Islet of Langerhans (tissue), 1 donor: Measurements from ENCODE around the gene ACTL10.
"Not testable (repeated sequence)": the region's sequence is repeated elsewhere in the genome, so short reads cannot be mapped to it uniquely, and the experiment has no call there.

Source experiments
- FAIRE-seq: peaks from one replicate; lab custom pipeline; 2011; peaks lifted over from hg19 to GRCh38; lab: Jason Lieb, UNC

Gene ACTL10

GRCh38 chr20:33666293-33667244 lies at the start of gene ACTL10:
Gene ACTL10, plus strand, starts transcription at chr20:33666943. Its CDS starts 555 bp downstream, at chr20:33667498.
- peak; percentile 78 for FAIRE-seq

GRCh38 chr20:33621717-33622400 lies 44.9 kb upstream of the ACTL10 start:
- no peak for FAIRE-seq

- no peak for FAIRE-seq
Measured at GRCh38 chr20:33622705-33623365, 43.9 kb upstream of the ACTL10 start.

- FAIRE-seq: no peak
Measured at GRCh38 chr20:33624399-33624798, 42.3 kb upstream of the ACTL10 start.

GRCh38 chr20:33626190-33626589 lies 40.6 kb upstream of the ACTL10 start:
- FAIRE-seq: no peak

GRCh38 chr20:33627577-33628216 lies 39.0 kb upstream of the ACTL10 start:
- FAIRE-seq: no peak

- FAIRE-seq: no peak
Measured at GRCh38 chr20:33629533-33629932, 37.2 kb upstream of the ACTL10 start.

GRCh38 chr20:33629979-33630378 lies 36.8 kb upstream of the ACTL10 start:
- FAIRE-seq: no peak

- no peak for FAIRE-seq
Measured at GRCh38 chr20:33630507-33630906, 36.2 kb upstream of the ACTL10 start.

GRCh38 chr20:33631910-33632309 lies 34.8 kb upstream of the ACTL10 start:
- not testable (repeated sequence) for FAIRE-seq

GRCh38 chr20:33635341-33635740 lies 31.4 kb upstream of the ACTL10 start:
- FAIRE-seq: no peak

- FAIRE-seq: no peak
Measured at GRCh38 chr20:33636776-33637175, 30.0 kb upstream of the ACTL10 start.

- FAIRE-seq: no peak
Measured at GRCh38 chr20:33640287-33640686, 26.5 kb upstream of the ACTL10 start.

GRCh38 chr20:33644313-33645071 lies 22.3 kb upstream of the ACTL10 start:
- no peak for FAIRE-seq

GRCh38 chr20:33645072-33645358 lies 21.7 kb upstream of the ACTL10 start:
- no peak for FAIRE-seq

- FAIRE-seq: no peak
Measured at GRCh38 chr20:33645396-33645795, 21.3 kb upstream of the ACTL10 start.

- no peak for FAIRE-seq
Measured at GRCh38 chr20:33646191-33646590, 20.6 kb upstream of the ACTL10 start.

GRCh38 chr20:33646959-33647602 lies 19.7 kb upstream of the ACTL10 start:
- FAIRE-seq: not testable (repeated sequence)

- FAIRE-seq: no peak
Measured at GRCh38 chr20:33647603-33648395, 18.9 kb upstream of the ACTL10 start.

- no peak for FAIRE-seq
Measured at GRCh38 chr20:33648396-33649004, 18.2 kb upstream of the ACTL10 start.
